GM20431 (cell line): ENCODE results near the gene FBXW4.
"Not testable (repeated sequence)": the region's sequence is repeated elsewhere in the genome, so short reads cannot be mapped to it uniquely, and the experiment has no call there.

Source experiments
- in situ Hi-C: fragments of 300-500 bp; cut with MseI, MboI; formaldehyde crosslinking; loops from one replicate; pipeline ENCODE4 v1.15.0; 2020; ENCODE audit warnings: low sequenced_read_pairs; ENCODE audit not compliant: unreplicated experiment

The FBXW4 gene

DNA sequence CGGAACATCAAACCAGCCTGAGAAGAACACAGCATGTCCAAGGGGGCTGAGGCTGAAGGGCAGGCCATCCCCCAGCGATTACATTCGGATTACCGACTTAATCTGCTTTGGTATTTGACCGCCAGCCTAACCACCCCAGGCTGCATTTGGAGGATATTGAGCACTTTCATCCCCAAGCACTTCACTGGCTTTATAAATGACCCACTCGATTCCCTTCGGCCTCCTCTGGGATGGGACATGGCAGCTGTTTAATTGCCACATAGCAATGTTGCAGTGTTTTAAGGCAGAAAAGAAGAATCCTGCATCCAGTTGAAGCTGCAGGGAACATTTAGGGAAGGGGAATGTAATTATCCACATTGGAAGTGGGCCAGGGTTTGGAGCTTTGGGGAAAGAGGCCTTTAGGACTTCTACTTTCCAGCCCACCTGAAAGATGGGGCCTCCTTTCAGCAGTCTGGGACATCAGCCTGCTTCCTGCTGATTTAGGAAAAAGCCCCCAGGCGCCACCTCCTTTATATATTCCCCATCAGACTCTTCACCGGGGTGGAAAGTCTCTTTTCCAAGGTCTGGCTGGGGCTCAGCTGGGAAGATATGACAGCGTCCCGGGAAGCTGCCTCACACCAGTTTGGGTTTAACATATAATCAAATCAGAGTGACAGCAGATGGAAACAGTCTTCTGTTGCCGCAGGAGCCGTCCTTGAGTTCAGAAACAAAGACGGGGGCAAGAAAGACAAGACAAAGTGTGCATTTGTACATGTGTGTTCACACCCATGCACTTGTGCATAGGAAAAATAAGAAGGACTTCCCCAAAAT, 97.7 kb downstream of the FBXW4 start:
- in situ Hi-C loops, result no loop called here

DNA sequence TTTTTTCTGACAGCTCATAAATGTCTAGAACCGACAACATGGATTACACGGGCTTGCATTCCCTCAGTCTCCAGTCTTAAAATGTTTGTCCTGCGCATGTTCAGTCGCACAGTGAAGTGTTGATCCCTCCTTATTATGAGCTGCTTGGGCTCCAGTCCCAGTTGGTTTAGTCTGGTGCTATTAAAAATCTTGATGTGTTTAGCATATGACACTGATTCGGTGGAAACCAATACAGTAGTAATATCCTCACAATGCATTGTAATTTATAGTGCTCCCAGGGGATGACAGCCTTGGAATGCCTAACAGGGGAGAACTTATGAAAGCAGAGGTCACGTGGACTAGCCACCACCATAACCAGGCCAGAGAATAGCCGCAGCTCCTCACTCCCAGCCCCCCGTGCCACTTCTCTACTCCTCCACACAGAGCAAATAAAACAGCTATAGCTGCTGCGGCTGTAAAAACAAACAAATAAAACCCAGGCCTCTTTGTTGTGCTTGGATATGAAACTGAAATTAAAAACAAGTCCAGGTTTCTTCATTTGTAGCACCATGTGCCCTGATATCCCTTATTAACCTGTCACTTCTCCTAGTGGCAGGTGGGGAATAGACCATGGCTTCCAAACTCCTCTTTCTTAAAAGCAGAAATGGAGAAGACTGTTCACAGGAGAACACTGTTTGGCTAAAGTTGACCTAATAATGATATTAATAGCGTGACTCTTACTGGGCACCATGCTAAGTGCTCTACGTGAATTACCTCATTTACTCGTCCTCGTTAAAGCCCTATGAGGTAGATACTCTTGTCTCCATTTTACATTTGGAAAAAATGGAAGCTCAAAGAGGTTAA, 99.2 kb downstream of the FBXW4 start:
- in situ Hi-C loops, result no loop called here

DNA sequence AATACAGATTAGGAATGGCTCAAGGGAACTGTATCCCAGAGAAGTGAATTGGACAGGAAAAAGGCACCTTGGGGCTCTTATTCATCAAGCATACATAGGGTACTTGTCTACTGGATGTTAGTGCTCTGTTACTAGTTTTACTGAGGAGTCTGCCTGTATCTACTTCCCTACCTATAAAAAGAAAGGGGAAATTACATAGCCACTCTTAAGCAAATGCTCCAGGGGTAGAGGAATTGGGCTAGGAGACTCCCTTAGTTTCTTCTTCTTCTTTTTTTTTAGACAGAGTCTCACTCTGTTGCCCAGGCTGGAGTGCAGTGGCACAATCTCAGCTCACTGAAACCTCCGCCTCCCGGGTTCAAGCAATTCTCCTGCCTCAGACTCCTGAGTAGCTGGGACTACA, 101.6 kb downstream of the FBXW4 start:
- in situ Hi-C loops, result not testable (repeated sequence)

DNA sequence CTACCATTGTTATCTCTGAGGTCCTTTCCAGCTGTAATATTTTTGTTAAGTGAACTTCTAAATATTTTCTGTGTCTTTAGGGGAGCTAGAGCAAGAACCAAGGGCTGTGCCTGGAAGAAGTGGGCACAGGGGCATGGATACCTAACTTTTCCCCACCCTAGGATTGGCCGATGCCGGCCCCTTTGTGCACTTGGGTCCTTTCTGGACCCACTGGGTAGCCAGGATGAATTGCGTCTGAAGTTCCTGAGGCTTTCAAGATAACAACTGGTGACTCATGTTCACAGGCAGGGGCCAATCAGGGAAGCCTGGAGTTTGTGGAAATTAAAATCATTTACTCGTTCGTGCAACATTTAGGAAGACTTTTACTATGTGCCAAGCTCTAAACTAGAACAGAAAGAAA, 106.1 kb downstream of the FBXW4 start:
- in situ Hi-C loops, result no loop called here

DNA sequence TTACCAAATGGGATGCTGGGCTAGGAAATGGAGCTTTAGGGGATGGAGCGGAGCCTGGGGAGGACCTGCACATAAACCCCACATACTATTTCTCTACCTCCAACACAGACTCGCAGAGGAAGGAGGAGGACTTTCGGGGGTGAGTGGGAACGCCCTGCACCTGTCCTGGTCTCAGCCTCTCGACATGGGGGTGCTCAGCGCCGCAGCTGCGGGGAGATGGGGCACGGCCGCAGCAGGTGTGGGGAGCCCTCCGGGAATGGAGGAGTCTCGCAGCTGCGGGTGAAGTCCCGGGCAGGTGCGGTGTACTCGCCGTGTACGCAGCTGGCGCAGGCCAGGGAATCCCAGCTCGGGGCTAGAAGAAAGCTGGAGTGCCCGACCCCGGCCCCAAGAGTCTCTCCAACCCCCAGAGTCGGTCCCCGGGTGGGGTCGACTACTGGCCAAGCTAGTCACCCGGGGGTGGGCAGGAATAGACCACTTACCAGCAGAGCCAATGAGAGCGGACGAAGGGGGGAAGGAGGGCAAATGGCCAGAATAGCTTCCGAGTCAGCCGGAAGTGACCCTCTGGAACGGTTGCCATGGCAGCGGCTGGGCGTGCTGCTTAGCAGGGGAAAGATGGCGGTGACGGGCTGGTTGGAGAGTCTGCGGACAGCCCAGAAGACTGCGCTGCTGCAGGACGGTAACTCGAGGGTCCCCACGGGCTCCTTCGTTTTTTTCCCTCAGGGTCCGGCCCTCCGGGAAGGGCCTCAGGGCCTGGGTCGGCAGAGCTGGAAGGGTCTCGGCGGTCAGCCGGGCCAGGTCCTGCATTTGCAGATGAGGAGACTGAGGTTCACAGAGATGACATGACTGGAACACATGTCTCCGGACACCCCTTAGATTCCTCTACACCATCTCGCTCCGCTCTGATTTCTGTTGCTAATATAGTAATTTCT, 107.0 kb downstream of the FBXW4 start, which contains the start of the genes DPCD and POLL:
DPCD (plus strand) TSS at position 597 of the 929 bp plus-strand sequence; CDS start at position 613, 16 bp downstream.
POLL (minus strand) TSS at position 533 of the 929 bp plus-strand sequence. CDS start 897 bp downstream, outside the sequence.
- in situ Hi-C loops, result no loop called here

DNA sequence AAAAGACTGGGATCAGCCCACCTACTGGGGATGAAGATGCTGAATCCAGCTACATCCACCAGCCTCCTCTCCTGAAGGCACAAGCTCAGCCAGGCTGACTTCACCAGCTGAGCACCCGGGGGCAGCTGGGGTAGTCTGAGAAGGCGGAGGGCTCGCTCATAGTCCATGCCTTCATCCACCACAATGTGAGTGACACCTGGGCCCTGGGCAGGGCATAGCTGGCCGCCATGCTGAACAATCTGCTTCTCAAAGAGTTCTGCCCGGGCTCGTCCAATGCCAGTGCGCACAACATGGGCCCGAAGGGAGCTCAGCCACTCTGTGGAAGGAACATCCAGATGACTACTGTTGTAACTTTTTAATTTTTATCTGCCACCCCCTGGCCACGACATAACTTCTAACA, 109.1 kb downstream of the FBXW4 start:
- in situ Hi-C loops, result no loop called here

DNA sequence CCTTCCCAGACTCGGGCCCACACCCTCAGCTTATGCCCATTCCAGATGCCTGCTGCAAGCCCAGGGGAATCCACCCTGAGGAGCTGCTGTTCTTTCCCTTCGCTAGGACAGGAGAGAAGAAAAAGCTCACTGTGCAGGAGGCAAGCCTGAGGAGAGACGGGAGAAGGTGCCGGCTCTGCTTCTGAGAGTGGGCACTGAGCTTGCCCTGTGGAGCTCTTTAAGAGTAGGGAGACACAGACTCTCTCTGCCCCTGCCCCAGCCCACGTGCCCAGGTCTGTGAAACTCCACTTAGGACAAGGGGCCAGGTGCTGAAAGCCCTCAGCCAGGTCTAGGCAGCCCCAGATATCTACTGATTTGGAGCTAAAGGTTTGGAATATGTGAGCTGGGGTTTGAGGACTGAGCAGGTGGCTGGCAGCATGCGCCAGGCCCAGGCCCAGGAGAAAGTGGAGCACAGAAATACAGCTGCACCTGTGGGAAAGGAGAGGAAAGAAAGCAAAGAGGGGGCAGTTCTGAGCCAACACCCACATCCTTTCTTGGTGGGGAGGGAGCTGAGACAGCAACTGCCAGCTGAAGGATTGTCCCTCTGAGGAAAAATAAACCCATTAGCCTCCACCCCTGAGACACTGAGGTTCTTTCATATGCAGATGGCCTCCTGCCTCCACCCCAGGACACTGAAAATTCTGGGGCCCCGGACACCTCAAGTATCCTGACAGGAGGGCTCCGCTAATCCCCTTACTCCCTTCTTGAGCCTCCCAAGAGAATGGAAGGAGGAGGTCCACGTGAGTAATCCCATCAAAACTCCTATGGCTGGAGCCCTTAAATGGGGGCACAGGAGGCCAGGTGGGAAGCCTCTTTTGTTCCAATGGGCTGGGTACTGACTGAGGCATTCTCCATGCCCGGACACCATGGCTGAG, 114.2 kb downstream of the FBXW4 start:
- in situ Hi-C loops, result no loop called here

DNA sequence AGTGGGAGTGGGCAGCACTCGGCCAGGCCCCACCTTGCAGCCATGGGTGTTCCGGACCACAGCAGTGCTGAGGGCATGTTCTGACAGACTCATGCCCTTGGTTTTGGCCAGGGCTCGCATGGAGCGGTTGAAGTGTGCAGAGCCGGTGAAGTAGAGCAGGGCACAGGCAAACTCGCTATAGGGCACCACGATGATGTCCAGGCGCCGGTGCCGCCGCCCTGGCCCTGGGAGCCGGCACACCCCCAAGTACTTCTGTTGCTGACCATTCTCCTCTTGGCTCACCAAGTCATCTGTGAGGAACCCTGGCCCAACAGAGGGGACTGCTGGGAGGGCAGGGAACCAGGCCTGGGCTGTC, 115.5 kb downstream of the FBXW4 start:
- in situ Hi-C loops, result no loop called here

DNA sequence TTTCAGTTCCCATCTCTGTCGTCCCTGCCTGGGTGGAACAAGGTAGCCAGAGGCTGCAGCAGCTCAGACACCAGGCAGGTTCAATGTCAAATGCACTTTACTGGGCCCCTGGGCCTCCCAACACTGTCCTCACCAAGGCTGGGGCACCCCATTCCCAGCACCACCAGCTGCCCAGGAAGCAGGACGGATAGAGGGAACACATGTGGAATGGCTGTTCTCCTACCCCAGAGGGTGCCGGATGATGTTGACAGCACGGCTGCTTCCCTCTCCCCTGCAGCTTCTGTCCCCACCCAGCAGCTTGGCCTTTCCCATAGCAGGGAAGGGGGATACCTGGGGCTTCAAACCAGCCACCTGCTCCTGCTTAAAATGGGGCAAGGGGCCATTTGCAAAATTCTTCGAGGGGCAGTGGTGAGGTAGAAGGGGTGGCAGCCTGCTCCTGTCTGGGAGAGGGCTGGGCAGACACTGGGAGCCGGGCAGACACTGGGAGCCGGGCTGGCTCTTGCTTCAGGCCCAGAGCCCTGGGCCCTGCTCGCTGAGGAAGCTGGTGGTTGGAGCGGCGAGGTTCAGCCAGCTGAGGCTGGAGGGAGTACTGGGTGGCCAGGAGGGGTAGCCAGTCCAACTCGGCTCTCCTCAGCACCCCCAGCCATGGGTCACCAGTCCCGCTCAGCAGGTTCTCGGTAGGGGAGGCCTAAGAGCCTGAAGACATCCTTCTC, 116.0 kb downstream of the FBXW4 start:
- in situ Hi-C loops, result no loop called here

DNA sequence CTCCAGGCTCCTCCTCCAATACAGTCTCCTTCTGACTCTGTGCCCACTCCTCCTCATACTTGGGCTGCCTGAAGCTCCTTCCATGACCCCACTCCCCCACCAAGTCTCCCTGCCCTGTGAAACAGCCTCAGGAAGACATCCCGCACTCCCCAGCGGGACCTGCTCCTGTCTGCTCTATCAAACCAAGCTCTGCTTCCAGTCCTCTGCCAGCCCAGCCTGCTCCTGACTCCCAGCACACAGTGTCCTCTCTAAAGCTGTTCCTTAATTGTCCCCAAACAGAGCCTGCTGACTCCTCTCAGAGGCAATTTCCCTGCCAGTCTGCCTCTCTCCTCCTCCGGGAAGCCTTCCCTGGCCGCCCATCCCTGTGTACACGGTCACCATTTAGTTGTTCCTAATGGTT, 116.8 kb downstream of the FBXW4 start:
- in situ Hi-C loops, result no loop called here

DNA sequence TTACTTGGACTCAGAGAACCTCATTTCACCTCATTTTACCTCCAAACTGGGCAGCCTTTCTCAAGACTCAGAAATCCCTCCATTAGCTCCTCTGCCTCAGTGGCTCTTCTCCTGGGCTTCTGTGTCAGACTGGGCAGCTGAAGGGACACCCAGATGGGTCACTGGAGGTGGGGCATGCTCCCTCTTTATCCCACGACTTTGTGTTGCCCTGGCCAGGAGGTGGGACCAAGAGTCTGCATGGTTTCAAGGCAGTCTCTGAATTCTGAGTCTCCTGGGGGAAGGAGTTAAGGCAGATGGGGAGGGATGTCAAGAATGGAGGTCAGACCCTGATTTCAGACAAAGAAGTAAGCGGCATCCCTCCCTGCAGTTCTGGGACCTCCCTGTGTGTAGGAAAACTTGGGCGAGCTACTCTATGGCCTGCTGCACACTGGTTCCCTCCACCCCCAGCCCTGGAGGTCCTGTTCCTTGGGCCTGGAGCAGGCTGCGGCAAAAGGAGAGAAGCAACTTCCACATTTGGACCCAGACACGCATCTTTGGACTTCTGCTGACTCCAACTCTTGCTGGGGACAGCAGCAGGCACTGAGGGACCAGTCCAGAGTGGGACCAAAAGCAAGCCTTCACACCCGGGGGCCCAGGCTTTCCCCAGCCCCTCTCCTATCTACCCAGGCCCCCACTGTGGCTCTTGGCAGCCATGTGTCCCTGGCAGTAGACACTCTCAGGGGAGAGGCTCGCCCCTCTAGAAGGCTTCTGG, 117.7 kb downstream of the FBXW4 start:
- in situ Hi-C loops, result no loop called here

DNA sequence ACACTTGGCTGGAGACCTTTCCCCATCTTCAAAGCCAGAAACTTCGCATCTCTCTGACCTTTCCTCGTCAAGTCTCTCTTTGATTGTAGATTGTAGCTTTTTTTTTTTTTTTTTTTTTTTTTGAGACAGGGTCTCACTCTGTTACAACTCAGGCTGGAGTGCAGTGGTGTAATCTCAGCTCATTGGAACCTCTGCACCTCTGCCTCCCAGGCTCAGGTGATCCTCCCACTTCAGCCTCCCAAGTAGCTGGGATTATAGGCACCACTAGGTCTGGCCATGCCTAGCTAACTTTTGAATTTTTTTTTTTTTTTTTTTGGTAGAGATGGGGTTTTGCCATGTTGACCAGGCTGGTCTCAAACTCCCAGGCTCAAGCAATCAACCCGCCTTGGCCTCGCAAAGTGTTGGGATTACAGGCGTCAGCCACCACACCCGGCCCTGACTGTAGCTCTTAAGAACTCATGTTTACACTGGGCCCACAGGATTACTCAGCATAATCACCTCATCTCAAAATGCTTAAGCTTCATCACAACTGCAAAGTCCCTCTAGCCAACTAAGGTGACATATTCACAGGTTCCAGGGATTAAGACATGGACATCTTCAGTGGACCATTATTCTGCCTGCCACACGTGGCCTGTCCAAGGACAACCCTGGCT, 118.6 kb downstream of the FBXW4 start:
- in situ Hi-C loops, result no loop called here

DNA sequence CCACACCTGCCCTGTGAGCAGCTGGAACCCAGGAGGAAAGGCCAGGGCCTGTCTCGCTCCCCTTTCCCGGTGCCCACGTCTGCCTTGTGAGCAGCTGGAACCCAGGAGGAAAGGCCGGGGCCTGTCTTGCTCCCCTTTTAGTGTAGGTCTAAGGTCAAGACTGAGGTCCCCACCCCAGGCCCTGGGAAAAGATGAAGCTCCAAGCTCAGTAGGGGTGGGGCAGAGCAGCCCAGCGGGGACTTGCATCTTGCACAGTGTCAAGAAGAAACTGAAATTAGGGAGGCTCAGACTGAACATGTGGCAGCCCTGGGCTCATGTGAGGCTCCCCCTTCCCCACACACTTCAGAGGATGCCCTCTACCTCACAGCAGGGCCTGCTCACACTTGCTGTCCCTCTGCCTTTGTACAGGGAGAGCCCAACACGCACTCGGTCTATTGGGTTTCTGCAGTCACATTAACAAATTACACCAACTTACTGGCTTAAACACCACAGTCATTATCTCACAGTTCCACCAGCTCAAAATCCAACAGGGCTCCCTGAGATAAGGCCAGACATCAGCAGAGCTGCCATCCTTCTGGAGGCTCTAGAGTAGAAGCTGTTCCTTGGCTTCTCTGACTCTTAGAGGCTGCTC, 119.3 kb downstream of the FBXW4 start:
- in situ Hi-C loops, result no loop called here

DNA sequence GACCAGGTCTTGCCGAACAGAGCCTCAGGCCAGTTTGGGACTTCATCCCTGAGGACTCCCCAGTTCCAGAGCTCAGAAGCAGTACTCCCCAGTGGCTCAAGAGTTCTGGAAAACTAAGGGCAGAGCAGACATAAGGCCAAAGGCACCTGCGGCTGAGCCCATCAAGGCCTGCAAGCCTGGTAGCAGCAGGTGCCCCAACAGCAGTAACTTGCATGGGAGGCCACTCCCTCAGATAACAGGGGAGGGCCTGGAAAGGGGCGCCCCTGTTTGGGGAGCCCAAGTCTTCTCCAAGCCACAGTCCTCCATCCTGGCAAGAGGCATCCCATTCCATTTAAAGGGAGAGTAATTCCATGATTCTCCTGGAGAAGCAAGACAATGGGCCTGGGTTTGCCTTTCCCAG, 119.9 kb downstream of the FBXW4 start:
- in situ Hi-C loops, result no loop called here

DNA sequence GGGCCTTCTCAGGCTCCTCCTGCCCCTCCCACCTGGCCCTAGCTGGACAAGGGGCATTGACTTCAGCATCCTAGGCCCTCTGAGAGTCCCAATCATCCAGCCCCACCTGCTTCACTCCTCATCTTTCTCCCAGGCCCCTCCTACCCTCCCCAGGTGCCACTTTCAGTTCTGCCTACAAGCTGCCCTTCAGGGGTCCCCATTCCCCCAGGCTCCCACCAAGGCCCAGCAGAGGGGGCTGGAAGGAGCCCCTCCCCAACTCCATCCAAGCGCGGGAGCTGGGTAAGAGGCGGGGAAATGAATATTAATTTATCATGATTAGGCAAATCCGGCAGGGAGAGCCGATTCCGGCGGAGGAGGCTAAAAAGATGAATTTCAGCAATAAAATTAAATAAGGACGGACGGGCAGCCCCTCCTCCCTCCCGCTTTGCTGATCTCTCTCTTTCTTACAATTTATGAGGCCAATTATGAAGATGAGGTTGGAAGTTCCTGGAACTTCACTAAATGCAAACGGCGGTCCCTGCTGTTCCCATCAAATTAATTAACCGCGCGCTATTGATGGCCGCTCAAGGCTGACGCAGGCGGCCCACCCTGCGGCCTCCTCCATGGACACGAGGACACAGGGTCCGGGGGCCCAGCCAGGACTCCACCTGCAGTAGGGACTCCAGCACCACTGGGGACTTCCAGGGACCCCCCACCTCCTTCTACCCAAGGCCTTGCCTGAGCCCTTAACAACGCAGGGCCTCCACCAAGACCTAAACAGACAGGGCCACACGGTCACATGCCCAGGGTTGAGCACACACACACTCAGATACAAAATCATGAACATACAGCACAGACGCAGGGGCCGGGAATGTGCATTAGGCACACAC, 120.9 kb downstream of the FBXW4 start:
- in situ Hi-C loops, result loop anchor here (25.0 kb wide), 1 partner anchor 362 kb away; no protein-coding TSS in a partner anchor

DNA sequence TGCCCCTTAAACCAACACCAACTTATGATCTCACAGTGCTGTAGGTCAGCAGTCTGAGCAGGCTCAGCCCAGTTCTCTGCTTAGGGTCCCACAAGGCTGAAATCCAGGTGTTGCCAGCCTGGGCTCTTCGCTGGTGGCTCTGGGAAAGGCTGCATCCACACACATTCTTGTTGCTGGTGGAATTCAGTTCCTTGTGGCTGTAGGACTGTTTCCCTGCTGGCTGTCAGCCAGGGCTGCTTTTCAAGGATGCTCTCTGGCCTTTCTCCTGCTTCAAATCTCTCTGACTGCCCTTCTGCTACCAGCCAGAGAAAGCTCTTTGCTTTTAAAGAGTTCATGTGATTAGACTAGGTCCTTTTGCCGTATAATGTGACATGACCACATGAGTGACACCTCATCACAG, 122.2 kb downstream of the FBXW4 start:
- in situ Hi-C loops, result loop anchor here (25.0 kb wide), 1 partner anchor 360 kb away; no protein-coding TSS in a partner anchor
